GM10248 (cell line): ENCODE measurements around the gene CARMIL3.
"Not testable (repeated sequence)": the region's sequence is repeated elsewhere in the genome, so short reads cannot be mapped to it uniquely, and the experiment has no call there.

ENCODE experiments used
- CTCF ChIA-PET: fragments of 300-600 bp; sonication (Branson Sonifier 250); formaldehyde crosslinking; extraction: SDS; loops from one replicate; lab custom pipeline; 2021; ENCODE audit warnings: antibody characterized with exemption; lab: Yijun Ruan, JAX
- POLR2A ChIA-PET: fragments of 350-650 bp; sonication (Branson Sonifier 250); formaldehyde crosslinking; extraction: SDS; loops from one replicate; lab custom pipeline; 2020; ENCODE audit warnings: antibody characterized with exemption; lab: Yijun Ruan, JAX
- DNase-seq: peaks from one replicate; pipeline ENCODE4 v3.0.0; 2012; ENCODE audit errors: extremely low spot score
- TF ChIP-seq, protein P1 (sequence below): IDR thresholded peaks from 2 replicates; pipeline ENCODE4 v1.5.1; 2012; ENCODE audit warnings: mild to moderate bottlenecking, low read depth; ENCODE audit errors: extremely low read depth, missing control alignments, control extremely low read depth

Gene CARMIL3

DNA sequence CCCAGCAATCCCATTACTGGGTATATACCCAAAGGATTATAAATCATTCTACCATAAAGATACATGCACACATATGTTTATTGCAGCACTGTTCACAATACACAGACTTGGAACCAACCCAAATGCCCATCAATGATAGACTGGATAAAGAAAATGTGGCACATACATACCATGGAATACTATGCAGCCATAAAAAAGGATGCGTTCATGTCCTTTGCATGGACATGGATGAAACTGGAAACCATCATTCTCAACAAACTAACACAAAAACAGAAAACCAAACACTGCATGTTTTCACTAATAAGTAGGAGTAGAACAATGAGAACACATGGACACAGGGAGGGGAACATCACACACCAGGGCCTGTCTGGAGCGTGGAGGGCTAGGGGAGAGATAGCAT is 20.5 kb upstream of the CARMIL3 start:
- DNase-seq, CTCF ChIA-PET, POLR2A ChIA-PET: not testable (repeated sequence)

DNA sequence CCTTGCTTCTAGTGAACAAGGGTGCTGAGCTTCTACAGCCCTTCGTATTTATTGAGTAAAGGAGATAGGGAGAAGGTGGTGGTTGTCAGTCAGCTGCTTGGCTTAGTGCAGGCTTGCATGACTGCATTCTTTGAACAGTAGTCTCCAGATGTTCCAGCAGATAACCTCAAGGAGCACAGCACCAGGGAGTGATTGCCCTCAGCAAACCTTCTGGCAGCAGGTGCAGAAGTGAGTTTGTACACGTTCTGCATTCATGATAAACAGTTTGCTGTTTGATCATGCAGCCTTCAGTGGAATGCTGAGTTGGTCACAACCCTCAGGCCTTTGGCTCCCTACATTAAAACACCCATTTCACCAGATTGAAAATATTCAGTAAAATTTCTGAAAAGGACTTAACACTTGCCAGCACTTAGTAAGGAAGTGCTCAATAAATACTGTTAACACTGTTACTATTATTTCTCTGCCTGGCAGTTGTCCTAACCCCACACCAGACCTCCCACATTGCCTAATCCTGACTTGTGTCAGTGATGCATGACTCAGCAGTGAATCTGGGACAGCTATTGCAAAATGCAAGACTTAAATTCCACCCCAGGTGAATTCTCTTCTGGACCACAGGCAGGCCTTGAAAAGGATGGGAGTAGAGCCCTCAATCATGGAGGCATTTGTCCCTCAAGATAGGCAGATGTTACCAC is 18.9 kb upstream of the CARMIL3 start:
- ChIA-PET CTCF (interaction anchor here (0.9 to 1.5 kb wide), 3 partner anchors 15 to 61 kb away, joined by 3 to 4 read pairs (median 3); no protein-coding TSS in a partner anchor), POLR2A (no interaction called here)
- no peak for DNase-seq
- TF ChIP-seq, protein P1, sequence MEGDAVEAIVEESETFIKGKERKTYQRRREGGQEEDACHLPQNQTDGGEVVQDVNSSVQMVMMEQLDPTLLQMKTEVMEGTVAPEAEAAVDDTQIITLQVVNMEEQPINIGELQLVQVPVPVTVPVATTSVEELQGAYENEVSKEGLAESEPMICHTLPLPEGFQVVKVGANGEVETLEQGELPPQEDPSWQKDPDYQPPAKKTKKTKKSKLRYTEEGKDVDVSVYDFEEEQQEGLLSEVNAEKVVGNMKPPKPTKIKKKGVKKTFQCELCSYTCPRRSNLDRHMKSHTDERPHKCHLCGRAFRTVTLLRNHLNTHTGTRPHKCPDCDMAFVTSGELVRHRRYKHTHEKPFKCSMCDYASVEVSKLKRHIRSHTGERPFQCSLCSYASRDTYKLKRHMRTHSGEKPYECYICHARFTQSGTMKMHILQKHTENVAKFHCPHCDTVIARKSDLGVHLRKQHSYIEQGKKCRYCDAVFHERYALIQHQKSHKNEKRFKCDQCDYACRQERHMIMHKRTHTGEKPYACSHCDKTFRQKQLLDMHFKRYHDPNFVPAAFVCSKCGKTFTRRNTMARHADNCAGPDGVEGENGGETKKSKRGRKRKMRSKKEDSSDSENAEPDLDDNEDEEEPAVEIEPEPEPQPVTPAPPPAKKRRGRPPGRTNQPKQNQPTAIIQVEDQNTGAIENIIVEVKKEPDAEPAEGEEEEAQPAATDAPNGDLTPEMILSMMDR = no peak

DNA sequence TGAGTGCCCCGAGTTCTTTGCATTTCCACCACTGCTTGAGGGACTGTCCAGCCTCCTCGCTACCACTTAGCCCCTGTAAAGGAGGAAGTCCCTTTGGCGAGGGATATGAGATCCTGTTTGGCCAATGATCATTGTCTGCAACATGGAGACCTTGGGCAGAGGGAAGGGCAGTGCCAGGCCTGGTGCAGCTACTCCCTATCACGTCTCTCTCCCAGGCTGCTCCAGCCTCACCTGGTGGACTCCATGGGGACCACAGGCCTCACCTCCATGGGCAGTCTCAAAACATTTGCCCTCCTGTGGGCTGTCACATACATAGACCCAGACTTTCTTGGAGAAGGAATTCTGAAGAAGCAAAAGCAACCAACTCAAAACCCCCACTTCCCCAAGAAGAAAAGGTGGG is 16.0 kb upstream of the CARMIL3 start:
- POLR2A ChIA-PET, DNase-seq: not testable (repeated sequence)
- CTCF ChIA-PET = interaction anchor here (0.8 to 1.7 kb wide), 7 partner anchors 12 to 93 kb away, joined by 3 to 9 read pairs (median 3); no protein-coding TSS in a partner anchor

DNA sequence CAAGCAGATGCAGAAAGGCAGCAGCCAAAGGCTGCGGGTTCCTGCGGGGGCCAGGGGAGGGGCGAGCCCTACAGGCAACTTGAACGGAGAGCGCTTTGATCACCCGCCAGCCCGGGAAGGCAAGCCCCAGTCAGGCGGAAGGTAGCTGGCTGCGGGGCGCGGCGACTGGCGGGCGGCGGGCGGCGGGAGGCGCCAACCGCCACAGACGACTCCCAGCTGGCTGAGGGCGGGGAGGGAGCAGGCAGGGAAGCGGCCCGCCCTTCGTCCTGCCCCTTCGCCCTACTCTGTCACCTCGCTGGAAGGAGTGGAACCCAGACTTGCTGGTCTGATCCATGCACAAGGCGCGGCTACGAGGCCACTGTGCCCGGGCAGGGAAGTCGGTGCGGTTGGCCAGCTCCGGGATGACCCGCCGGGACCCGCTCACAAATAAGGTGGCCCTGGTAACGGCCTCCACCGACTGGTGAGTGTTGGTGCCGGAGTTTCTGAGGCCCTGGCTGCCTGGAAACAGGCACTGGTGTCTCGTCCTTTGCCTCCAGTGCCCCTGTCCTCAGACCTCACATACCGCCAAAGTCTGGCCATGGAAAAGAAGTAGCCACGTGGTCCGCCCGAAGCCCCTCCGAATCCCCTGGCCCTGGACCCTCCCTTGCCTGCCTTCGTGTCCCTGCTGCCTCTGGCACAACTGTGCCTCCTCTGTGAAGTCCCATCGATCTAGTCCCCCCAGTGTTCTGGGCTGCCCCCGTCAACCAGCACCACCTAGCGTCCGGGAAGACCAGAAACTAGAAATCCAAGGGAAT is 15.4 kb upstream of the CARMIL3 start:
- peak; percentile 75 for DNase-seq
- ChIA-PET CTCF (interaction anchor here (0.8 to 2.7 kb wide), 8 partner anchors 11 to 93 kb away, joined by 3 to 9 read pairs (median 4); partner anchors contain the start of gene CARMIL3), POLR2A (no interaction called here)
- TF ChIP-seq, protein P1 = peak; percentile 85

DNA sequence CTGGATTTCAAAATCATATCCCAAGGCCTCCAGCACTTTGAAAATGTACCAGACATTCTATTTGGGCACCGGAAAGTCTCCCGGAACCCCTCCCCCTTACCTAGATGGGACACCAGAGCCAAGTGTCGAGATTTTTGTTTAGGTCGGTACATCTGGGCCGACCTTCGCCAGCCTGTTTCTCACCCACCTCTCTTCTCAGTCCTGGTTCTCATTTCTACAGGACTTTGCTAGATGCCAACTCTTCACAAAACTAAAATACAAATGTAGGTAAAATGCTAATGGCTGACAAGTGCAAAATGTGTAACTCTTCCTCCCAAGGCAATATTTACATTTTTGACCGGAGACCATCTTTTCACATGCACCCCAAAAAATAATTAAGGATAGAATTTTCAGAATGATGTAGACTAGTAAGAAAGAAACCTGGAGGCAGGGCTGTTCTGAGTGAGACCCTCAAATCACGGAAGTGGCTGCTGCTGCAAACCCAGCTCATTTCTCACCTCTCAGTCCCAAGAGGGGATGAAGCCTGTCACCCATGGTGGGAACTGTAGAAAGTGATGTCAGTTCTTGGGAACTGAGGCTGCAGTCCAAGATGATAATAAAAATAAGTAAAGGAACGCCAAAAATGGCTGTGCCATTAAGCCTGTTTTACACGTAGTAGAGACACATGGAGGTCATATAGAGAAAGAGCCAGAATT is 14.7 kb upstream of the CARMIL3 start:
- DNase-seq, POLR2A ChIA-PET: not testable (repeated sequence)
- CTCF ChIA-PET = interaction anchor here (1.2 to 2.7 kb wide), 3 partner anchors 11 to 22 kb away, joined by 5 to 9 read pairs (median 9); partner anchors contain the start of gene CARMIL3

DNA sequence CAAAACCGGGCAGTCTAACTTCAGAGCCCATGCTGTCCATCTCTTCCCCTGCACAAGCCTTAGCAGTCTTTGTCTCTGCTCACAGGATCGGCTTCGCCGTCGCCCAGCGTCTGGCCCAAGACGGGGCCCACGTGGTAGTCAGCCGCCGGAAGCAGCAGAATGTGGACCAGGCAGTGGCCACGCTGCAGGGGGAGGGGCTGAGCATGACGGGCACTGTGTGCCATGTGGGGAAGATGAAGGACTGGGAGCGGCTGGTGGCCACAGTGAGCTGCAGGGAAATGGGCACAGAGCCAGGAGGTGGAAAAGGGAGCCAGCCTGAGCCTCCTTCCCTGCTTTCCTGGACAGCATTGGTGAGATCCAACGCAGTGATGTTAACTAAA is 14.2 kb upstream of the CARMIL3 start:
- no peak for DNase-seq
- ChIA-PET CTCF (interaction anchor here (0.6 to 2.7 kb wide), 4 partner anchors 10 to 26 kb away, joined by 3 to 9 read pairs (median 4); partner anchors contain the start of gene CARMIL3), POLR2A (no interaction called here)
- TF ChIP-seq, protein P1 = no peak

DNA sequence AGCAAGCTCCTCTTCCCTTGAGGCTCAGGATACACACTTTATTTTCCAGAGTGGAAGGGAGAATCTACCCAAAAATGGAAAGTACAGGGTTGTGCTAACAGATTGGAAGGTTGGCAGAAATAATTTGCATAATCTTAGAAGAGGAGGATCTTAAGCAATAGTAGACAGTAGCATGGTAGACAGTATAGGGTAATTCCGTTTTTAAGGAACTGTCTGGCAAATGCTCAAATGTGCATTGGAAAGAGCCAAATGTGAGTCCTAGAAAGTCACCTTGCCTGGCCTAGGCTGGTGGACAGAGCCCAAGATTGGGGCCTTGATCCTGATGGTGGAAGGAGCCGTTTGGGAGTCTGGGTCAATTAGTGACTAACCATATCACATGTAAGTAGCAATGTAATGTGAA is 13.1 kb upstream of the CARMIL3 start:
- ChIA-PET CTCF (interaction anchor here (1.0 to 2.7 kb wide), 3 partner anchors 12 to 27 kb away, joined by 3 to 9 read pairs (median 4); partner anchors contain the start of gene CARMIL3), POLR2A (no interaction called here)
- DNase-seq = no peak
- TF ChIP-seq, protein P1 = no peak
